BLaER1 (cell line): ENCODE results near the gene RBM47.
"Not testable (repeated sequence)": the region's sequence is repeated elsewhere in the genome, so short reads cannot be mapped to it uniquely, and the experiment has no call there.

Source experiments
- H3K27ac ChIP-seq: shearing (Covaris generic); formaldehyde crosslinking; 2 replicates; pipeline ENCODE4 v1.8.1; 2022
- H3K27me3 ChIP-seq: shearing (Covaris generic); formaldehyde crosslinking; 2 replicates; pipeline ENCODE4 v1.8.1; 2022
- H3K36me3 ChIP-seq: shearing (Covaris generic); formaldehyde crosslinking; 2 replicates; pipeline ENCODE4 v1.8.1; 2022
- H3K4me1 ChIP-seq: shearing (Covaris generic); formaldehyde crosslinking; 2 replicates; pipeline ENCODE4 v1.8.1; 2022
- H3K4me2 ChIP-seq: shearing (Covaris generic); formaldehyde crosslinking; 2 replicates; pipeline ENCODE4 v1.8.1; 2022
- H3K4me3 ChIP-seq: shearing (Covaris generic); formaldehyde crosslinking; 2 replicates; pipeline ENCODE4 v1.8.1; 2022
- H3K9ac ChIP-seq: shearing (Covaris generic); formaldehyde crosslinking; 2 replicates; pipeline ENCODE4 v1.8.1; 2022
- H3K9me3 ChIP-seq: shearing (Covaris generic); formaldehyde crosslinking; 2 replicates; pipeline ENCODE4 v1.8.1; 2022
- H4K20me1 ChIP-seq: shearing (Covaris generic); formaldehyde crosslinking; 2 replicates; pipeline ENCODE4 v1.8.1; 2022
- Cebpa-rat ChIP-seq: shearing (Covaris generic); IDR thresholded peaks from 2 replicates; pipeline ENCODE4 v1.8.1; 2022

Gene RBM47

GRCh38 chr4:40461062-40461461 lies 168.6 kb downstream of the RBM47 start:
- Histone ChIP-seq H3K36me3 (no peaks in the 10 kb centered on the region), H4K20me1 (no peaks in the 10 kb centered on the region), H3K27ac (no peak overlapping the region), H3K27me3 (no peaks in the 10 kb centered on the region), H3K4me3 (no peak overlapping the region), H3K4me2 (no peak overlapping the region), H3K9ac (no peak overlapping the region), H3K4me1 (peaks cover 8% of the 10 kb centered on the region; the same call in 1 of the 2 replicates), H3K9me3 (peaks cover 13% of the 10 kb centered on the region; the same call in 1 of the 2 replicates)
- no peak for TF ChIP-seq Cebpa-rat

DNA sequence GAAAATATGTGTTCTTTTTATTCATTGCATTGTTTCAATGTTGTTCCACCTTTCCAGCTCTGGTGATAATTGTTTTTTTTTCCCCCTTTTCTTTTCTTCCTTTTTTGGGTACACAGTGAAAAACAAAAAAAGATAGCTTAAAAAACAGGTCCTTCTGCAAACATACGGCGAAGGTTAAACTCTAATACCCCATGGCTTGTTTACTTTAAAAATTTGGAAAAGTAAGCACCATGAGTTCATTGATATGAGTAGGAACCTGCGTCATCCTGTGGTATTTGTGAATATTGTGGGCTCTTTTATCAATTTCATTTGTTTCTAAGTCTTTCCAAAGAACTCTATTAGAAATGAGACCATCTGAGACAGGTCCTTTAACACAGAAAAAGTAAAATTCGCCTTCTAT lies 171.0 kb downstream of the RBM47 start:
- TF ChIP-seq Cebpa-rat, result no peak
- no peak overlapping the region for H3K4me2 ChIP-seq
- H3K9ac ChIP-seq, result no peak overlapping the region
- no peaks in the 10 kb centered on the region; the same call in 1 of the 2 replicates for H3K4me1 ChIP-seq
- no peak overlapping the region for H3K27ac ChIP-seq
- H3K27me3 ChIP-seq, result no peaks in the 10 kb centered on the region
- no peaks in the 10 kb centered on the region for H4K20me1 ChIP-seq
- H3K36me3 ChIP-seq, result no peaks in the 10 kb centered on the region
- H3K9me3 ChIP-seq, result no peaks in the 10 kb centered on the region
- no peak overlapping the region for H3K4me3 ChIP-seq

GRCh38 chr4:40458109-40458508 lies 171.6 kb downstream of the RBM47 start:
- Histone ChIP-seq H3K4me1 (no peaks in the 10 kb centered on the region), H4K20me1 (no peaks in the 10 kb centered on the region), H3K27me3 (no peaks in the 10 kb centered on the region), H3K4me2 (no peak overlapping the region), H3K27ac (no peak overlapping the region), H3K4me3 (no peak overlapping the region), H3K9me3 (no peaks in the 10 kb centered on the region), H3K9ac (no peak overlapping the region), H3K36me3 (no peaks in the 10 kb centered on the region)
- TF ChIP-seq Cebpa-rat, result no peak

GRCh38 chr4:40455340-40455902 lies 174.2 kb downstream of the RBM47 start:
- Histone ChIP-seq H3K27me3 (no peaks in the 10 kb centered on the region), H3K27ac (no peak overlapping the region), H3K9ac (no peak overlapping the region), H4K20me1 (no peaks in the 10 kb centered on the region), H3K4me3 (no peak overlapping the region), H3K4me1 (no peaks in the 10 kb centered on the region), H3K36me3 (no peaks in the 10 kb centered on the region), H3K9me3 (no peaks in the 10 kb centered on the region), H3K4me2 (no peak overlapping the region)
- no peak for TF ChIP-seq Cebpa-rat

GRCh38 chr4:40454816-40455215 lies 174.8 kb downstream of the RBM47 start:
- H3K4me1 ChIP-seq, result no peaks in the 10 kb centered on the region
- H4K20me1 ChIP-seq, result no peaks in the 10 kb centered on the region
- H3K9ac ChIP-seq, result no peak overlapping the region
- no peak for TF ChIP-seq Cebpa-rat
- H3K9me3 ChIP-seq, result no peaks in the 10 kb centered on the region
- no peak overlapping the region for H3K4me2 ChIP-seq
- H3K27ac ChIP-seq, result no peak overlapping the region
- H3K4me3 ChIP-seq, result no peak overlapping the region
- no peaks in the 10 kb centered on the region for H3K36me3 ChIP-seq
- no peaks in the 10 kb centered on the region for H3K27me3 ChIP-seq

DNA sequence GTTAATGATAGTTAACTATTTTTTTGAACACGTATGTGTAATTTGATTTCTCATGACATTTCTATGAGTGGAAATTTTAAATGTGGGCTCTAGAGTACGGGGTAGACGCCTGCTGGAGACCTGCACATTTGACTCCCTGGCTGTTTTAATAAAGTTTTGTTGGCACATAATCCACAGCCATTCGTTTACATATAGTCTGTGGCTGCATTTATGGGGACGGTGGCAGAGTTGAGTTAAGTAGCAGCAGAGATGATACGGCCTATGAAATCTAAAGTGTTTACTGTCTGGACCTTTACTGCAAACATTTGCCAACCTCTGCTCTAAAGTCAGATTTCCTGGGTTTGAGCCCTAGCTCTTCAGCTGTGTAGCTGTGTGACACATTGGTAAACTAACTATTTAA lies 175.8 kb downstream of the RBM47 start:
- TF ChIP-seq Cebpa-rat, result no peak
- no peaks in the 10 kb centered on the region for H3K4me1 ChIP-seq

GRCh38 chr4:40448875-40449274 lies 180.8 kb downstream of the RBM47 start:
- H3K4me2 ChIP-seq, result no peak overlapping the region
- H3K9ac ChIP-seq, result no peak overlapping the region
- no peaks in the 10 kb centered on the region for H4K20me1 ChIP-seq
- H3K9me3 ChIP-seq, result no peaks in the 10 kb centered on the region
- no peaks in the 10 kb centered on the region for H3K4me1 ChIP-seq
- no peaks in the 10 kb centered on the region for H3K36me3 ChIP-seq
- H3K27me3 ChIP-seq, result no peaks in the 10 kb centered on the region
- no peak for TF ChIP-seq Cebpa-rat
- H3K27ac ChIP-seq, result no peak overlapping the region
- H3K4me3 ChIP-seq, result no peak overlapping the region

More for the DNA sequence above, 175.8 kb downstream of the RBM47 start:
- no peak overlapping the region for H3K27ac ChIP-seq
- no peaks in the 10 kb centered on the region for H3K36me3 ChIP-seq
- no peaks in the 10 kb centered on the region for H3K27me3 ChIP-seq
- H4K20me1 ChIP-seq, result no peaks in the 10 kb centered on the region
- H3K4me3 ChIP-seq, result no peak overlapping the region
- no peak overlapping the region for H3K4me2 ChIP-seq
- no peak overlapping the region for H3K9ac ChIP-seq
- H3K9me3 ChIP-seq, result no peaks in the 10 kb centered on the region

GRCh38 chr4:40446839-40447238 lies 182.8 kb downstream of the RBM47 start:
- H3K36me3 ChIP-seq, result no peaks in the 10 kb centered on the region
- H3K27me3 ChIP-seq, result no peaks in the 10 kb centered on the region
- no peaks in the 10 kb centered on the region for H3K4me1 ChIP-seq
- no peak overlapping the region for H3K9ac ChIP-seq
- H3K4me3 ChIP-seq, result no peak overlapping the region
- no peaks in the 10 kb centered on the region for H3K9me3 ChIP-seq
- H3K27ac ChIP-seq, result no peak overlapping the region
- no peaks in the 10 kb centered on the region for H4K20me1 ChIP-seq
- H3K4me2 ChIP-seq, result no peak overlapping the region
- TF ChIP-seq Cebpa-rat, result no peak

DNA sequence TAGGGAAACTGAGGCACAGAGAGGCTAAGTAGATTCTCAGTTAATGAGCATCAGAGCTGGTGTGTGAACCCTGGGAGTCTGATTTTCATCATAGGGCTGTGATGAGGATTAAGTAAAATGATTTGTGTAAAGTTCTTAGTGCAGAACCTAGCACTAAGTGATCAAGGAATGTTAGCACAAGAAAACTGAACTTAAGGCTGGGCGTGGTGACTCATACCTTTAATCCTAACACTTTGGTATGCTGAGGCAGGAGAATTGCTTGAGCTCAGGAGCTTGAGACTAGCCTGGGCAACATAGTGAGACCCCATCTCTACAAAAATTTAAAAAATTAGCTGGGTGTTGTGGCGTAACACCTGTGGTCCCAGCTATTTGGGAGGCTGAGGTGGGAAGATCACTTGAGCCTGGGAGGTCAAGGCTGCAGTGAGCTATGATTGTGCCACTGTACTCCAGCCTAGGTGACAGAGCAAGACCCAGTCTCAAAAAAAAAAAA lies 183.4 kb downstream of the RBM47 start:
- H3K4me2 ChIP-seq, H3K9me3 ChIP-seq, H3K27me3 ChIP-seq, H3K4me1 ChIP-seq, H4K20me1 ChIP-seq, H3K36me3 ChIP-seq, H3K27ac ChIP-seq, H3K9ac ChIP-seq, H3K4me3 ChIP-seq: not testable (repeated sequence)

DNA sequence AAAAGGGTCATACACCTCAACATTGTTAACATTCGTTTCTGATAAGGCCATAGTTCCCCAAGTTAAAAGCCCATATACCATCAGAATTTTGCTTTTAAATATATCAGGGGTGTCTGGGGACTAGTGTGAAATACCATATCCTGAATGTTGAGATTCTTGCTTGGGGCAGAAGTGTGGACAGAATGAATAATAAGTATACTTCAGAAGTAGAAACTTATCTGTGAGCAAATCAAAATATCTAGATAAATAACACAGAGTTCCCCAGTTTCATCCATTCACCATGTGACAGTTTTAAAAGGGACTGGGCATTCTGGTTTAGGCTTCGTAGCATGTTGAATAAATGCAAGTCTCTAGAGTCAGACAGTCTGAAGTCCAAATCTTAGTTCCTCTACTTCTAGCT lies 184.0 kb downstream of the RBM47 start:
- no peak overlapping the region for H3K4me2 ChIP-seq
- H3K27ac ChIP-seq, result no peak overlapping the region
- no peaks in the 10 kb centered on the region for H3K4me1 ChIP-seq
- H3K36me3 ChIP-seq, result no peaks in the 10 kb centered on the region
- H3K27me3 ChIP-seq, result no peaks in the 10 kb centered on the region
- no peak overlapping the region for H3K4me3 ChIP-seq
- H4K20me1 ChIP-seq, result no peaks in the 10 kb centered on the region
- TF ChIP-seq Cebpa-rat, result no peak
- no peak overlapping the region for H3K9ac ChIP-seq
- H3K9me3 ChIP-seq, result no peaks in the 10 kb centered on the region

DNA sequence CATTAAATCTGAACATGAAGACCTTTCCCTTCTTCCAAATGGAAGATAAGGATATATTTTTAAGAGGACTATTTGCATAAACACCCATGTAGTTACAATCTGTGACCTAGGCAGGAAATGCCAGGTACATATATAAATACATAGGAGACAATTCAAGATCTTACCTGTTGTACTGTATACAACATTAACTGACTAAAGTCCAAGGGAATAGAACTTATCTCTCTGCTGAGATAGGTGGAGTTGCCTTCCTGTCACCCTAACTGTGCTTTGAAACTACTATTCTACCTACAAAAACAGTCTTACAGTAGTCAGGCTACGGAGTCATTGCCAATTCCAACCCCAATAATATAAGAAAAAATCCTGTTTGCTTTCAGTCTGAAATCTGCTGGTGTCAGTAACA lies 188.2 kb downstream of the RBM47 start:
- no peak overlapping the region for H3K4me3 ChIP-seq
- H3K9ac ChIP-seq, result no peak overlapping the region
- H3K27me3 ChIP-seq, result no peaks in the 10 kb centered on the region
- TF ChIP-seq Cebpa-rat, result no peak
- no peaks in the 10 kb centered on the region for H3K36me3 ChIP-seq
- H3K27ac ChIP-seq, result no peak overlapping the region
- H3K4me1 ChIP-seq, result no peaks in the 10 kb centered on the region
- peaks cover 16% of the 10 kb centered on the region for H3K9me3 ChIP-seq
- H4K20me1 ChIP-seq, result no peaks in the 10 kb centered on the region
- no peak overlapping the region for H3K4me2 ChIP-seq
